ENCODE results near the gene TOGARAM1.
"Not testable (repeated sequence)": the region's sequence is repeated elsewhere in the genome, so short reads cannot be mapped to it uniquely, and the experiment has no call there.

Gene TOGARAM1

DNA sequence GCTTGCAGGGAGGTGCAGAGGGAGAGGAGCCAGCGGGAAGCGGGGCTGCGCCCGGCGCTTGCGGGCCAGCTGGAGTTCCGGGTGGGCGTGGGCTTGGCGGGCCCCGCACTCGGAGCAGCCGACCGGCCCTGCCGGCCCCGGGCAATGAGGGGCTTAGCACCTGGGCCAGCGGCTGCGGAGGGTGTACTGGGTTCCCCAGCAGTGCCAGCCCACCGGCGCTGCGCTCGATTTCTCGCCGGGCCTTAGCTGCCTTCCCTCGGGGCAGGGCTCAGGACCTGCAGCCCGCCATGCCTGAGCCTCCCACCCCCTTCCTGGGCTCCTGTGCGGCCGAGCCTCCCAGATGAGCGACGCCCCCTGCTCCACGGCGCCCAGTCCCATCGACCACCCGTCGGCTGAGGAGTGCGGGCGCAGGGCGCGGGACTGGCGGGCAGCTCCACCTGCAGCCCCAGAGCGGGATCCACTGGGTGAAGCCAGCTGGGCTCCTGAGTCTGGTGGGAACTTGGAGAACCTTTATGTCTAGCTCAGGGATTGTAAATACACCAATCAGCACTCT is 118.5 kb downstream of the TOGARAM1 start:
- peaks cover 12% of the 10 kb centered on the region for H3K36me3 Mint-ChIP-seq (ENCODE audit: low read depth)
- H3K27me3 Mint-ChIP-seq, H3K9me3 Mint-ChIP-seq, H3K27ac Mint-ChIP-seq, H3K4me3 Mint-ChIP-seq: not testable (repeated sequence)
- H3K4me1 Mint-ChIP-seq (ENCODE audit: low read depth) = peaks cover 15% of the 10 kb centered on the region

GRCh38 chr14:45081096-45081495 is 119.1 kb downstream of the TOGARAM1 start:
- H3K36me3 Mint-ChIP-seq (ENCODE audit: low read depth) = peaks cover 18% of the 10 kb centered on the region
- not testable (repeated sequence) for H3K9me3 Mint-ChIP-seq, H3K27ac Mint-ChIP-seq, H3K27me3 Mint-ChIP-seq, H3K4me3 Mint-ChIP-seq
- H3K4me1 Mint-ChIP-seq (ENCODE audit: low read depth) = peaks cover 21% of the 10 kb centered on the region

DNA sequence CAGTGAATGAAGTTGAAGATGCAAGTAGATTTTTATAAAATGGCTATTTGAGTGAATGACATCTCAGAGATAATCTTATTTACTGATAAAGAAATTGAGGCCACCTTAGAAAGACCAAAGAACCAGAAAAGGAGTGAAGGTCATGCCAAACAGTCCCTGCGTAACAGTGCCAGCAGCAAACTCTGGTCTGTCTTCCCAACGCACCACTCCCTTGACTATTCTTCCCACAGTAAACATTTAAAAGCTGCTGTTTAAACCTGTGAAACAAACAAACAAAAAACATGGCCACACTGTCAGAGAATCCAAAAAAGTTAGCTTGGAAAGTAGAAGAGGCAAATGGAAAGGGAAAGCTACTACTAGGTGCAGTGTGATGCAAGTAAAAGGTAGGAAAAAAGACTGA is 120.4 kb downstream of the TOGARAM1 start:
- Mint-ChIP-seq H3K4me3 (peak overlapping the region; percentile 17), H3K27me3 (no peaks in the 10 kb centered on the region), H3K4me1 (ENCODE audit: low read depth) (peaks cover 35% of the 10 kb centered on the region), H3K27ac (peak overlapping the region; percentile 58), H3K9me3 (no peaks in the 10 kb centered on the region), H3K36me3 (ENCODE audit: low read depth) (peaks cover 26% of the 10 kb centered on the region)

- Mint-ChIP-seq H3K27ac (peak overlapping the region; percentile 86), H3K9me3 (no peaks in the 10 kb centered on the region), H3K4me3 (peak overlapping the region; percentile 92), H3K27me3 (no peaks in the 10 kb centered on the region), H3K4me1 (ENCODE audit: low read depth) (peaks cover 44% of the 10 kb centered on the region), H3K36me3 (ENCODE audit: low read depth) (peaks cover 26% of the 10 kb centered on the region)
Measured at GRCh38 chr14:45083617-45083975, 121.6 kb downstream of the TOGARAM1 start.

- H3K9me3 Mint-ChIP-seq = no peaks in the 10 kb centered on the region
- no peaks in the 10 kb centered on the region for H3K27me3 Mint-ChIP-seq
- H3K4me3 Mint-ChIP-seq = peak within 1 kb of the TSS; percentile 92
- peaks cover 50% of the 10 kb centered on the region for H3K4me1 Mint-ChIP-seq (ENCODE audit: low read depth)
- H3K36me3 Mint-ChIP-seq (ENCODE audit: low read depth) = peaks cover 26% of the 10 kb centered on the region
- peak within 1 kb of the TSS; percentile 94 for H3K27ac Mint-ChIP-seq
Measured at GRCh38 chr14:45083976-45084722, 122.2 kb downstream of the TOGARAM1 start, which contains the start of gene PRPF39. TSS of gene PRPF39 (plus strand) at chr14:45084116. CDS start at chr14:45095240, 11,124 bp downstream.

GRCh38 chr14:45084946-45085346 is 123.0 kb downstream of the TOGARAM1 start:
- Mint-ChIP-seq H3K27ac (peak overlapping the region; percentile 94), H3K4me3 (peak overlapping the region; percentile 92), H3K4me1 (ENCODE audit: low read depth) (peaks cover 58% of the 10 kb centered on the region), H3K27me3 (no peaks in the 10 kb centered on the region), H3K36me3 (ENCODE audit: low read depth) (peaks cover 27% of the 10 kb centered on the region), H3K9me3 (no peaks in the 10 kb centered on the region)

GRCh38 chr14:45089813-45090212 is 127.8 kb downstream of the TOGARAM1 start:
- Mint-ChIP-seq H3K9me3 (no peaks in the 10 kb centered on the region), H3K27ac (peak overlapping the region; percentile 87), H3K36me3 (ENCODE audit: low read depth) (peaks cover 55% of the 10 kb centered on the region), H3K27me3 (no peaks in the 10 kb centered on the region), H3K4me3 (peak overlapping the region; percentile 63), H3K4me1 (ENCODE audit: low read depth) (peaks cover 82% of the 10 kb centered on the region)

DNA sequence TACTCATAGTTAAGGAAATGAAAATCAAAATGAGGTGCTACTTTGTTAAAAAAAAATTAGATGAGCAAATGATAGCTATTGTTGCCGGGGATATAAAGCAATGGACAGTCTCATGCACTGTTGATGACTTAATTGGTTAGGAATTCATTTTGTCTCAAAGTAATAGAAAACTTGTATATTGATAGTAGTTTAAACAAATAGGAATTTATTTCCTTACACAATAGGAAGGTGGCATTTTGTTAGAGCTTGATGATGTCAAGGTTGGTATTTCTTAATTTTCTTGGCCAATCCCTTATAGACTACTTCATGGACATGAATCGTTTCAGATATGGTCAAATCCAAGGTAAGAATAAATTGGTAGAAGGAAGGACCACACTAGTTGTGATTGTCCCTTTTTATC is 129.7 kb downstream of the TOGARAM1 start:
- Mint-ChIP-seq H3K4me1 (ENCODE audit: low read depth) (peaks cover 71% of the 10 kb centered on the region), H3K27ac (no peak overlapping the region), H3K36me3 (ENCODE audit: low read depth) (peaks cover 56% of the 10 kb centered on the region), H3K27me3 (no peaks in the 10 kb centered on the region), H3K4me3 (no peak overlapping the region), H3K9me3 (no peaks in the 10 kb centered on the region)

DNA sequence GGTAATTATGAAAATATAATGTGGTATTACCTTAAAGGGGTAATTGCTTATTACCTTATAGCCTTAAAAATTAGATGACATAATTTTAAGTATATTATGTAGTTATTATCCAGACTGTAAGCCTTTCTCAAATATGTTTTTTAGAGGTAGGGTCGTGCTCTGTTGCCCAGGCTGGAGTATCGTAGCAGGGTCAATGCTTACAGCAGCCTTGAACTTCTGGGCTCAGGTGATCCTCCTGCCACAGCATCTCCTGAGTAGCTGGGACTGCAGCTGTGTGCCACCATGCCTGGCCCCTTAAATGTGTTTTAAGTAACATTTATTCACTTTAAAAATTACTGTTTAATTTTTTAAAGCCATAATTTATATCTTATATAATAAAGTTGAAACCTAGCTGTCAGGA is 132.3 kb downstream of the TOGARAM1 start:
- H3K4me3 Mint-ChIP-seq = no peak overlapping the region
- H3K4me1 Mint-ChIP-seq (ENCODE audit: low read depth) = peaks cover 50% of the 10 kb centered on the region
- H3K27me3 Mint-ChIP-seq = no peaks in the 10 kb centered on the region
- H3K27ac Mint-ChIP-seq = no peak overlapping the region
- H3K9me3 Mint-ChIP-seq = no peaks in the 10 kb centered on the region
- H3K36me3 Mint-ChIP-seq (ENCODE audit: low read depth) = peaks cover 69% of the 10 kb centered on the region

DNA sequence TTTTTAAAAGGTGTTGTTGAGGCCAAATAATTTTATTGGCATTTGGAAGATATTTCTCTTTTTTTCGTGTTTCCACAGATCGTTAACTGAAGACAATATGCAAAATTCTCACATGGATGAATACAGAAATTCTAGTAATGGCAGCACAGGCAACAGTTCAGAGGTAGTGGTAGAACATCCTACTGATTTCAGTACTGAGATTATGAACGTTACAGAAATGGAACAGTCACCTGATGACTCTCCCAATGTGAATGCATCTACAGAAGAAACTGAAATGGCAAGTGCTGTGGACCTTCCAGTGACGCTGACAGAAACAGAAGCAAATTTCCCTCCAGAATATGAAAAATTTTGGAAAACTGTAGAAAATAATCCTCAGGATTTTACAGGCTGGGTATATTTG is 133.2 kb downstream of the TOGARAM1 start:
- Mint-ChIP-seq H3K9me3 (no peaks in the 10 kb centered on the region), H3K27ac (peak overlapping the region; percentile 55), H3K4me1 (ENCODE audit: low read depth) (peaks cover 41% of the 10 kb centered on the region), H3K36me3 (ENCODE audit: low read depth) (peaks cover 76% of the 10 kb centered on the region), H3K27me3 (no peaks in the 10 kb centered on the region), H3K4me3 (no peak overlapping the region)

DNA sequence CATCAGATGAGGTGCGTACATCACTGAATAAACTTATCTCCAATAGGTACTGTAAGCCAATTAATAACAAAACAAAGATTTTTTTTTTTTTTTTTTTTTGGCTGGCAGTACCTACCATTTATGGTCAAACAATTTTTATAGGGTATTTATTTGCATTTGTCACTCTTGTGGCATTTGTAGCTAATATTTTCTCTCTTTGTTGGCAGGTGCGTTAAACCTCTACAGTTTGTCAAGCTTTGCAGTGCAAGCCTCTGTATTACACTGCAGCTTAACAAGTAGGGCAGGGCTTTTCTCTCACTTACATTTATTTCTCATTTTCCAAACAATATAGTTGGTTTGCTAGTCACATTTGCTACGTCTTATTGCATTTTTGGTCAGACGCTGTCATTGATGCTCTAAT is 134.2 kb downstream of the TOGARAM1 start:
- Mint-ChIP-seq H3K36me3 (ENCODE audit: low read depth) (peaks cover 76% of the 10 kb centered on the region), H3K27me3 (no peaks in the 10 kb centered on the region), H3K27ac (no peak overlapping the region), H3K9me3 (no peaks in the 10 kb centered on the region), H3K4me1 (ENCODE audit: low read depth) (peaks cover 30% of the 10 kb centered on the region), H3K4me3 (no peak overlapping the region)

GRCh38 chr14:45103806-45104205 is 141.8 kb downstream of the TOGARAM1 start:
- peaks cover 78% of the 10 kb centered on the region for H3K36me3 Mint-ChIP-seq (ENCODE audit: low read depth)

DNA sequence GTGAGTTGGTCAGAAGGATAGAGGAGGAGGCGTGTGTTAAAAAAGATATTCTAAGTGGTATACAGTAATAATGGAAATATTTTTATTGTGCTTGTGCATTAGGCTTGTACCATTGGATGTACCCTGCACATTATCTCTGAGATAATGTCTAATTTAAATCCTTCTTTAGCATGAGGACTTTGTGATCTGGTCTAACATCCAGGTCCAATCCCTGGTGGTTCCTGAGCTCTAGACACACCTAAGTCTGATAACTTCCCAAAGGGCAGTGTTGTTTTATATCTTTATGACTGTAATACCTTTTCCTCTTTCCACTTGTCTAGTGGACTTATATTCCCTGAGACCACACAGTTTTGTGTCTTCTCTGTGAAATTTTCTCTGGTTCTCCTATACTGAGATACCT is 142.6 kb downstream of the TOGARAM1 start:
- H3K36me3 Mint-ChIP-seq (ENCODE audit: low read depth) = peaks cover 76% of the 10 kb centered on the region
- no peak overlapping the region for H3K4me3 Mint-ChIP-seq
- H3K27me3 Mint-ChIP-seq = no peaks in the 10 kb centered on the region
- no peak overlapping the region for H3K27ac Mint-ChIP-seq
- no peaks in the 10 kb centered on the region for H3K9me3 Mint-ChIP-seq
- H3K4me1 Mint-ChIP-seq (ENCODE audit: low read depth) = peaks cover 4% of the 10 kb centered on the region

More at GRCh38 chr14:45103806-45104205, 141.8 kb downstream of the TOGARAM1 start:
- H3K27me3 Mint-ChIP-seq = no peaks in the 10 kb centered on the region
- peaks cover 4% of the 10 kb centered on the region for H3K4me1 Mint-ChIP-seq (ENCODE audit: low read depth)
- no peak overlapping the region for H3K27ac Mint-ChIP-seq
- H3K4me3 Mint-ChIP-seq = no peak overlapping the region
- H3K9me3 Mint-ChIP-seq = no peaks in the 10 kb centered on the region

DNA sequence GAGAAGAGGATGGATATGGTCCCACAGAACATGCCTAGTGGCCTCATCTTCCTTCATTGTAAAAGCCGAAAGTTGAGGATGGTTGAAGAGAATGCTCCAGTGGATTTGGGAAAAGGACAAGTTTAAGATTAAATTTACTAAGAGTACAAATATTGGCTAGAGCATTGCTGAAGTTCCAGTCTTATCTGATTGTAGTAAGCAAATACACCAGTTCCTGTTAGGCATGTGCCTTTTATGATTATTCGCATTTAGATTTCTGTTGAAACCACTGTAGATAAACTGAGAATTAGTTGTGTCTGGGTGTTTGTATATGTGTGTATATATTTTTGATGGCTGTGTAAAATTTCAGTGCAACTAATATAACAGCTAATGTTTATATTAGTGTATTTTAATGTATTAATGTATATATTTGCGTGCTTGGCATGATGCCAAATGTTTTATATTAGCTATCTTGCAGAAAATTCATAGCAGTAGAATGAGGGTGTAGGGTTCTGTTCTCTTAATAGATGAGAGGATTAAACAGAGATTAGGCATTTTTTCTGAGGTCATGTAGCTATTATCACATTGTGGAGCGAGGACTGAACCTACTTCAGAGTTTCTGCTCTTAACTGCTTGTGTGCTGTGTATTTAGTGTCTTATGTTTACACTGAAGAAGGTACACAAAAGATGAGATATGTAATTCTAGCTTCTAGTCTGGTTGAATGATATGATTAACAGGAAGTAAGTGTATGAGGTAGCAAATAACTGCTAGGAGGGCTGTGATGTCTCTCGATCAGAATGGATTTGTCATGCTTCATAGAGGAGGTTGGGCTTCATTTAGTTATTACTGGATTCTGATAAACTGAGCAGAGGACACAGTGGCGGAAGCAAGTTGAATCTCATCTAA is 151.1 kb downstream of the TOGARAM1 start:
- peaks cover 64% of the 10 kb centered on the region for H3K36me3 Mint-ChIP-seq (ENCODE audit: low read depth)
- no peak overlapping the region for H3K4me3 Mint-ChIP-seq

GRCh38 chr14:45114327-45114726 is 152.3 kb downstream of the TOGARAM1 start:
- Mint-ChIP-seq H3K27me3 (no peaks in the 10 kb centered on the region), H3K4me1 (ENCODE audit: low read depth) (peaks cover 21% of the 10 kb centered on the region), H3K9me3 (no peaks in the 10 kb centered on the region), H3K27ac (peak overlapping the region; percentile 65), H3K4me3 (no peak overlapping the region), H3K36me3 (ENCODE audit: low read depth) (peaks cover 63% of the 10 kb centered on the region)

More for the DNA sequence above, 151.1 kb downstream of the TOGARAM1 start:
- Mint-ChIP-seq H3K27ac (peak overlapping the region; percentile 81), H3K27me3 (no peaks in the 10 kb centered on the region), H3K9me3 (no peaks in the 10 kb centered on the region), H3K4me1 (ENCODE audit: low read depth) (peaks cover 21% of the 10 kb centered on the region)
